ENCODE data around the gene SIPA1L3.

Gene SIPA1L3

DNA sequence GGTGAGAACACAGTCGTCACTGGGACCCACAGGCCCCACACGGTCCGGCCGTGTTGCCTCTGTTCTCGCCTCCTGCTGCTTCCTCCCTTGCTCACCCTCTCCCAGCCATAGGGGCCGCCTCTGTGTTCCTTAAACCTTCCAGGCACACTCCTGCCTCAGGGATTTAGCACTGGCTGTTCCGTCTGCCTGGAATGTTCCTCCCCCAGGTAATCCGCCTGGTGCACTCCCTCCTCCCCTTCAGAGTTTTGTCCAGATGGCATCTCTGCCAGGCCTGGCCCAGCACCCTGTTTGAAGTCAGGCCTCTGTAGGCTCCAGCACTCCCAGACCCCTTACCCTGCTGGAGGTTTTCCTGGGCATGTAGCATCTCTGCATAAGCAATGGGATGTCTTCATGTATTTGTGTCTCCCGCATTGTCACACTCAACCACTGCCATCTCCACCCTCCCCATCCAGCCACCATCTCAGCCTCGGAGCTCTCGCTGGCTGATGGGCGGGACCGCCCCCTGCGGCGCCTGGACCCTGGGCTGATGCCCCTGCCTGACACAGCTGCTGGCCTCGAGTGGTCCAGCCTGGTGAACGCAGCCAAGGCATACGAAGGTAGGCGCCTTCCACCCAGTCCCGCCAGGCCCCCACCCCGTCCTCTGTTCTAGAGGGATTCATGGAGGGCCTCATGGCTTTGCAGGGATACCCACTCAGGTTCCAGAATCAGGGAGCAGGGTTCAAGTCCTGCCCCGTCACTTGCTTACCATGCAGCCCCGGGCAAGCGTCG, 291.1 kb downstream of the SIPA1L3 start:
- TF ChIP-seq TAF1 (IDR thresholded peaks at IDR 0.05; ENCODE audit: low read depth) (no peak), TEAD4 (IDR thresholded peaks at IDR 0.05) (no peak), ZBTB7A (IDR thresholded peaks at IDR 0.05; ENCODE audit: low read depth) (no peak), FOXM1 (IDR thresholded peaks at IDR 0.05; ENCODE audit: borderline replicate concordance, low read depth) (no peak)
- TF ChIP-seq, protein P1, sequence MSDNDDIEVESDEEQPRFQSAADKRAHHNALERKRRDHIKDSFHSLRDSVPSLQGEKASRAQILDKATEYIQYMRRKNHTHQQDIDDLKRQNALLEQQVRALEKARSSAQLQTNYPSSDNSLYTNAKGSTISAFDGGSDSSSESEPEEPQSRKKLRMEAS (IDR thresholded peaks at IDR 0.05), result no peak
- TF ChIP-seq, protein P2, sequence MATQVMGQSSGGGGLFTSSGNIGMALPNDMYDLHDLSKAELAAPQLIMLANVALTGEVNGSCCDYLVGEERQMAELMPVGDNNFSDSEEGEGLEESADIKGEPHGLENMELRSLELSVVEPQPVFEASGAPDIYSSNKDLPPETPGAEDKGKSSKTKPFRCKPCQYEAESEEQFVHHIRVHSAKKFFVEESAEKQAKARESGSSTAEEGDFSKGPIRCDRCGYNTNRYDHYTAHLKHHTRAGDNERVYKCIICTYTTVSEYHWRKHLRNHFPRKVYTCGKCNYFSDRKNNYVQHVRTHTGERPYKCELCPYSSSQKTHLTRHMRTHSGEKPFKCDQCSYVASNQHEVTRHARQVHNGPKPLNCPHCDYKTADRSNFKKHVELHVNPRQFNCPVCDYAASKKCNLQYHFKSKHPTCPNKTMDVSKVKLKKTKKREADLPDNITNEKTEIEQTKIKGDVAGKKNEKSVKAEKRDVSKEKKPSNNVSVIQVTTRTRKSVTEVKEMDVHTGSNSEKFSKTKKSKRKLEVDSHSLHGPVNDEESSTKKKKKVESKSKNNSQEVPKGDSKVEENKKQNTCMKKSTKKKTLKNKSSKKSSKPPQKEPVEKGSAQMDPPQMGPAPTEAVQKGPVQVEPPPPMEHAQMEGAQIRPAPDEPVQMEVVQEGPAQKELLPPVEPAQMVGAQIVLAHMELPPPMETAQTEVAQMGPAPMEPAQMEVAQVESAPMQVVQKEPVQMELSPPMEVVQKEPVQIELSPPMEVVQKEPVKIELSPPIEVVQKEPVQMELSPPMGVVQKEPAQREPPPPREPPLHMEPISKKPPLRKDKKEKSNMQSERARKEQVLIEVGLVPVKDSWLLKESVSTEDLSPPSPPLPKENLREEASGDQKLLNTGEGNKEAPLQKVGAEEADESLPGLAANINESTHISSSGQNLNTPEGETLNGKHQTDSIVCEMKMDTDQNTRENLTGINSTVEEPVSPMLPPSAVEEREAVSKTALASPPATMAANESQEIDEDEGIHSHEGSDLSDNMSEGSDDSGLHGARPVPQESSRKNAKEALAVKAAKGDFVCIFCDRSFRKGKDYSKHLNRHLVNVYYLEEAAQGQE (IDR thresholded peaks at IDR 0.05; ENCODE audit: low read depth), result no peak

DNA sequence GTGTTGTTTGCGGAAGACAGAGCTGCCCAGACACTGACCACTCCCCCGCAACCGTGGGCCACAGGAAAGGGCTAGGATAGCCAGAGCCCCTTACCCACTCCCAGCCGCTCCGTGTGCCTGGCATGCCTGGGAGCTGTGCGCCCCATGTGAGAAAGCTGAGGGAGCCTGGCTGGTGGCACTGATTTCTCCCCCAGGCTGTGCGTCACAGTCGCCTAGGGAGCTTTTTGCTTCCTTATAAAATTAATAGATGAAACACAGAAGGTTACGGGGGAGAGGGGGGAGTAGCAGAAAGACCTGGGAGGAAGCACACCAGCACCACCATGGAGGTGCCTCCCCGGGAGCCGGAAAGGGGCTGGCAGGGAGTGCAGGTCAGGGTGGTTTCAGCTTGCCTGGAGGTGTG, 292.3 kb downstream of the SIPA1L3 start:
- TF ChIP-seq, protein P1 (IDR thresholded peaks at IDR 0.05), result no peak
- no peak for TF ChIP-seq YY1 (IDR thresholded peaks at IDR 0.05; ENCODE audit: low read depth)
- TF ChIP-seq TCF12 (IDR thresholded peaks at IDR 0.05; ENCODE audit: low read depth), result no peak
- TF ChIP-seq, protein P3, sequence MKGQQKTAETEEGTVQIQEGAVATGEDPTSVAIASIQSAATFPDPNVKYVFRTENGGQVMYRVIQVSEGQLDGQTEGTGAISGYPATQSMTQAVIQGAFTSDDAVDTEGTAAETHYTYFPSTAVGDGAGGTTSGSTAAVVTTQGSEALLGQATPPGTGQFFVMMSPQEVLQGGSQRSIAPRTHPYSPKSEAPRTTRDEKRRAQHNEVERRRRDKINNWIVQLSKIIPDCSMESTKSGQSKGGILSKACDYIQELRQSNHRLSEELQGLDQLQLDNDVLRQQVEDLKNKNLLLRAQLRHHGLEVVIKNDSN (IDR thresholded peaks at IDR 0.05), result no peak
- TF ChIP-seq NFIC (IDR thresholded peaks at IDR 0.05), result no peak
- TF ChIP-seq TAF1 (IDR thresholded peaks at IDR 0.05; ENCODE audit: low read depth), result no peak
- no peak for TF ChIP-seq TEAD4 (IDR thresholded peaks at IDR 0.05)
- TF ChIP-seq, protein P2 (IDR thresholded peaks at IDR 0.05; ENCODE audit: low read depth), result no peak

DNA sequence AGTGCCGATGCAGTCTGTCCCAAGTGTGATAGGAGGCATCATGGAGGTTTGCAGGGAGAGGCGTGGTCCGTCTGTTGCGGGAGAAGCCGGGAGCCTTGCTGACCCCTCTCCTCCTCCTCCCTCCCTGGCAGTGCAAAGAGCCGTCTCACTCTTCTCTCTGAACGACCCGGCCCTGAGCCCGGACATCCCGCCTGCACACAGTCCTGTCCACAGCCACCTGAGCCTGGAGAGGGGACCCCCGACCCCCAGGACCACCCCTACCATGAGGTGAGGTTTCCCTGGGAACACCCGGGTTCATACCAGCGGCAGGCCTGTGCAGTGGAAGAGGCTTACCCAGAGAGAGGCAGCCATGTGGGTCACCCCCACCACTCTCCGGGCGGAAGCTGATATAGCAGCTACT, 294.7 kb downstream of the SIPA1L3 start:
- no peak for TF ChIP-seq CEBPB (IDR thresholded peaks at IDR 0.05)
- no peak for TF ChIP-seq RAD21 (IDR thresholded peaks at IDR 0.05; ENCODE audit: low read depth)
- TF ChIP-seq TCF12 (IDR thresholded peaks at IDR 0.05; ENCODE audit: low read depth), result no peak
- TF ChIP-seq TEAD4 (IDR thresholded peaks at IDR 0.05), result no peak
- no peak for TF ChIP-seq NFIC (IDR thresholded peaks at IDR 0.05)
- TF ChIP-seq EP300 (IDR thresholded peaks at IDR 0.05; ENCODE audit: borderline replicate concordance), result no peak
- TF ChIP-seq YY1 (IDR thresholded peaks at IDR 0.05; ENCODE audit: low read depth), result no peak
- no peak for TF ChIP-seq EGR1 (IDR thresholded peaks at IDR 0.05)
- no peak for TF ChIP-seq FOXM1 (IDR thresholded peaks at IDR 0.05; ENCODE audit: borderline replicate concordance, low read depth)
- TF ChIP-seq, protein P3 (IDR thresholded peaks at IDR 0.05), result no peak
- no peak for TF ChIP-seq TAF1 (IDR thresholded peaks at IDR 0.05; ENCODE audit: low read depth)
- TF ChIP-seq, protein P2 (IDR thresholded peaks at IDR 0.05; ENCODE audit: low read depth), result no peak
- no peak for TF ChIP-seq ZBTB7A (IDR thresholded peaks at IDR 0.05; ENCODE audit: low read depth)
- TF ChIP-seq CREB1 (IDR thresholded peaks at IDR 0.05; ENCODE audit: low read depth), result no peak
- TF ChIP-seq, protein P1 (IDR thresholded peaks at IDR 0.05), result no peak

DNA sequence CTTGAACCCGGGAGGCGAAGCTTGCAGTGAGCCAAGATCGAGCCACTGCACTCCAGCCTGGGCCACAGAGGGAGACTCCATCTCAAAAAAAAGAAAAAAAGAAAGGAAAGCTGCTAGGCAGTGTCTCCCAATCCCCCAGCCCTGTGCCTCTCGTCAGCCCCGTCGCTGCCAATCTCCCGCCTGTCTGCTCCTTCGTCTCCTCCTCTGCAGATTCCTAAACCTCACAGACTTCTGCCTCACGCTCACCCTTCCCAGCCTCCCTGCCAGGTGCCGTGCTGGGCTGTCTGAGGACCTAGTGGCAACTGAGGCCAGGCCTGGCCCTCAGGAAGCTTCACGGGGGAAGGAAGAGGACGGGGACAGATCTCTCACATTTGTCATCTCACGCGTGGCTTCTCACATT, 295.5 kb downstream of the SIPA1L3 start:
- TF ChIP-seq TAF1 (IDR thresholded peaks at IDR 0.05; ENCODE audit: low read depth) (no peak), YY1 (IDR thresholded peaks at IDR 0.05; ENCODE audit: low read depth) (no peak), EP300 (IDR thresholded peaks at IDR 0.05; ENCODE audit: borderline replicate concordance) (no peak), NFIC (IDR thresholded peaks at IDR 0.05) (no peak), CEBPB (IDR thresholded peaks at IDR 0.05) (no peak), TEAD4 (IDR thresholded peaks at IDR 0.05) (no peak)
- TF ChIP-seq, protein P2 (IDR thresholded peaks at IDR 0.05; ENCODE audit: low read depth), result no peak

Data from Ishikawa (cell line).